HL-60/S4 treated with phorbol 12-myristate 13-acetate at 8.2 ng/mL for 4 days and 3 days (cell line): Measurements from ENCODE around the gene TOX2.

Source experiments
- in situ Hi-C: fragments of 300-500 bp; cut with MboI; formaldehyde crosslinking; loops from 2 replicates; pipeline ENCODE4 v1.15.0; 2022; ENCODE audit warnings: low sequenced_read_pairs

The TOX2 gene

GRCh38 chr20:44087051-44087856 lies 172.6 kb downstream of the TOX2 start:
- in situ Hi-C loops: loop anchor here (25.0 kb wide), 2 partner anchors 350 to 550 kb away; partner anchors contain the start of gene GTSF1L

GRCh38 chr20:44087857-44088120 lies 173.1 kb downstream of the TOX2 start:
- in situ Hi-C loops: loop anchor here (25.0 kb wide), 2 partner anchors 350 to 550 kb away; partner anchors contain the start of gene GTSF1L

GRCh38 chr20:44089987-44090674 lies 175.5 kb downstream of the TOX2 start:
- in situ Hi-C loops: loop anchor here (10.0 to 25.0 kb wide), 3 partner anchors 353 to 635 kb away; partner anchors contain the start of genes GTSF1L and SRSF6

GRCh38 chr20:44091026-44091425 lies 176.4 kb downstream of the TOX2 start:
- in situ Hi-C loops: loop anchor here (10.0 to 25.0 kb wide), 3 partner anchors 354 to 636 kb away; partner anchors contain the start of genes GTSF1L and SRSF6

- in situ Hi-C loops: loop anchor here (10.0 to 25.0 kb wide), 3 partner anchors 355 to 638 kb away; partner anchors contain the start of genes GTSF1L and SRSF6
Measured at GRCh38 chr20:44092551-44093248, 178.0 kb downstream of the TOX2 start.

GRCh38 chr20:44093249-44093582 lies 178.6 kb downstream of the TOX2 start:
- in situ Hi-C loops: loop anchor here (10.0 to 25.0 kb wide), 3 partner anchors 356 to 638 kb away; partner anchors contain the start of genes GTSF1L and SRSF6

- in situ Hi-C loops: loop anchor here (10.0 to 25.0 kb wide), 3 partner anchors 359 to 641 kb away; partner anchors contain the start of genes GTSF1L and SRSF6
Measured at GRCh38 chr20:44095831-44096230, 181.2 kb downstream of the TOX2 start.

GRCh38 chr20:44097521-44098255 lies 183.0 kb downstream of the TOX2 start:
- in situ Hi-C loops: loop anchor here (10.0 to 25.0 kb wide), 3 partner anchors 360 to 643 kb away; partner anchors contain the start of genes GTSF1L and SRSF6

GRCh38 chr20:44098256-44098630 lies 183.6 kb downstream of the TOX2 start:
- in situ Hi-C loops: loop anchor here (10.0 to 25.0 kb wide), 3 partner anchors 361 to 643 kb away; partner anchors contain the start of genes GTSF1L and SRSF6

- in situ Hi-C loops: loop anchor here (10.0 to 25.0 kb wide), 3 partner anchors 361 to 644 kb away; partner anchors contain the start of genes GTSF1L and SRSF6
Measured at GRCh38 chr20:44098657-44099056, 184.0 kb downstream of the TOX2 start.

- in situ Hi-C loops: loop anchor here (10.0 to 25.0 kb wide), 3 partner anchors 363 to 645 kb away; partner anchors contain the start of genes GTSF1L and SRSF6
Measured at GRCh38 chr20:44099832-44100231, 185.2 kb downstream of the TOX2 start.

- in situ Hi-C loops: no loop called here
Measured at GRCh38 chr20:44102582-44102981, 187.9 kb downstream of the TOX2 start.

GRCh38 chr20:44104798-44105517 lies 190.3 kb downstream of the TOX2 start:
- in situ Hi-C loops: no loop called here

GRCh38 chr20:44106615-44107014 lies 192.0 kb downstream of the TOX2 start:
- in situ Hi-C loops: no loop called here

GRCh38 chr20:44109951-44110361 lies 195.3 kb downstream of the TOX2 start:
- in situ Hi-C loops: no loop called here

GRCh38 chr20:44110816-44111568 lies 196.3 kb downstream of the TOX2 start:
- in situ Hi-C loops: no loop called here

- in situ Hi-C loops: no loop called here
Measured at GRCh38 chr20:44111712-44112335, 197.2 kb downstream of the TOX2 start.

- in situ Hi-C loops: no loop called here
Measured at GRCh38 chr20:44112456-44112855, 197.8 kb downstream of the TOX2 start.
